ENCODE measurements around the gene CYS1.

CYS1 gene, protein sequence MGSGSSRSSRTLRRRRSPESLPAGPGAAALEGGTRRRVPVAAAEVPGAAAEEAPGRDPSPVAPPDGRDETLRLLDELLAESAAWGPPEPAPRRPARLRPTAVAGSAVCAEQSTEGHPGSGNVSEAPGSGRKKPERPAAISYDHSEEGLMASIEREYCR

GRCh38 chr2:10079870-10080535 lies at the start of gene CYS1:
Gene CYS1 (minus strand): TSS chr2:10080411. CDS start chr2:10080223, 188 bp downstream.
- DNase-seq (ENCODE audit: low read depth, low spot score) = no peak
- peak within 1 kb of the TSS; percentile 35 for H3K4me3 ChIP-seq (ENCODE audit: low read depth, low read length)
- in situ Hi-C loops (cut with HindIII; ENCODE audit: low sequenced_read_pairs) = no loop called here
- TF ChIP-seq, protein P1, sequence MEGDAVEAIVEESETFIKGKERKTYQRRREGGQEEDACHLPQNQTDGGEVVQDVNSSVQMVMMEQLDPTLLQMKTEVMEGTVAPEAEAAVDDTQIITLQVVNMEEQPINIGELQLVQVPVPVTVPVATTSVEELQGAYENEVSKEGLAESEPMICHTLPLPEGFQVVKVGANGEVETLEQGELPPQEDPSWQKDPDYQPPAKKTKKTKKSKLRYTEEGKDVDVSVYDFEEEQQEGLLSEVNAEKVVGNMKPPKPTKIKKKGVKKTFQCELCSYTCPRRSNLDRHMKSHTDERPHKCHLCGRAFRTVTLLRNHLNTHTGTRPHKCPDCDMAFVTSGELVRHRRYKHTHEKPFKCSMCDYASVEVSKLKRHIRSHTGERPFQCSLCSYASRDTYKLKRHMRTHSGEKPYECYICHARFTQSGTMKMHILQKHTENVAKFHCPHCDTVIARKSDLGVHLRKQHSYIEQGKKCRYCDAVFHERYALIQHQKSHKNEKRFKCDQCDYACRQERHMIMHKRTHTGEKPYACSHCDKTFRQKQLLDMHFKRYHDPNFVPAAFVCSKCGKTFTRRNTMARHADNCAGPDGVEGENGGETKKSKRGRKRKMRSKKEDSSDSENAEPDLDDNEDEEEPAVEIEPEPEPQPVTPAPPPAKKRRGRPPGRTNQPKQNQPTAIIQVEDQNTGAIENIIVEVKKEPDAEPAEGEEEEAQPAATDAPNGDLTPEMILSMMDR (IDR thresholded peaks at IDR 0.05; ENCODE audit: low read depth, low read length) = peak; percentile 23

DNA sequence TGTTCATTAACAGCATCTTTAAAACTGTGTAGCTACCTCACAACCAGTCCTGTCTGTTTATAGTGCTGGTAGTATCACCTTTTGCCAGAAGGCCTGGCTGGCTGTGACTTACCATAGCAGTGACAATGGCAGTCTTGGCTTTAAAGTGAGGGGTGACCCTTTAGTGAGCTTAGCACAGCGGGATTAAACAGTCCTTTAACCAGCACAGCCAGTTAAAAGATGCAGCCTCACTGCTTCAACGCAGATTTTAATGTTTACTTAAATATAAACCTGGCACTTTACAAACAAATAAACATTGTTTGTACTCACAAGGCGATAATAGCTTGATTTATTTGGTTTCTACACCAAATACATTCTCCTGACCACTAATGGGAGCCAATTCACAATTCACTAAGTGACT lies 49.3 kb upstream of the CYS1 start:
- no peak overlapping the region for H3K4me3 ChIP-seq (ENCODE audit: low read depth, low read length)
- no peak for DNase-seq (ENCODE audit: low read depth, low spot score)
- in situ Hi-C loops (cut with HindIII; ENCODE audit: low sequenced_read_pairs) = no loop called here
- TF ChIP-seq, protein P1 (IDR thresholded peaks at IDR 0.05; ENCODE audit: low read depth, low read length) = no peak

GRCh38 chr2:10128420-10128819 lies 48.2 kb upstream of the CYS1 start:
- TF ChIP-seq, protein P1 (IDR thresholded peaks at IDR 0.05; ENCODE audit: low read depth, low read length) = no peak
- no peak for DNase-seq (ENCODE audit: low read depth, low spot score)
- no peak overlapping the region for H3K4me3 ChIP-seq (ENCODE audit: low read depth, low read length)
- in situ Hi-C loops (cut with HindIII; ENCODE audit: low sequenced_read_pairs) = no loop called here

DNA sequence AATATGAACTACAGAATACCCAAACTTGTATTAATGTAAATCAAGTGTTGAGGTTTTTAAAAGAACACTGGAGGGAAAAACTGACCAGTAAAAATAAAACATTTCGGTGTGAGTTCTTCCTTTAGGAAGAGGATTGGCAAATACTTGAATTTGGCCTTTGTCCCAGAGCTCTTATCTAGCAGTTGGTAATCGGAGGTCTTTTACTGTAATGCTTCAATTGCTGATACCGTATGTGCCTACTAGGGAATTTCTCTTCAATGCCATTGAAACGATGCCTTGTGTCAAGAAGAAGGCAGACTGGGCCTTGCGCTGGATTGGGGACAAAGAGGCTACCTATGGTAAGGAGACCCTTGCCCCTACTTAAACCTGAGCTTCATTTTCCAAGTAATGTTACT lies 46.4 kb upstream of the CYS1 start:
- H3K4me3 ChIP-seq (ENCODE audit: low read depth, low read length) = no peak overlapping the region
- in situ Hi-C loops (cut with HindIII; ENCODE audit: low sequenced_read_pairs) = no loop called here
- TF ChIP-seq, protein P1 (IDR thresholded peaks at IDR 0.05; ENCODE audit: low read depth, low read length) = no peak
- DNase-seq (ENCODE audit: low read depth, low spot score) = no peak

GRCh38 chr2:10125842-10126631 lies 45.8 kb upstream of the CYS1 start:
- in situ Hi-C loops (cut with HindIII; ENCODE audit: low sequenced_read_pairs) = no loop called here
- DNase-seq (ENCODE audit: low read depth, low spot score) = no peak
- H3K4me3 ChIP-seq (ENCODE audit: low read depth, low read length) = no peak overlapping the region
- TF ChIP-seq, protein P1 (IDR thresholded peaks at IDR 0.05; ENCODE audit: low read depth, low read length) = no peak

- peak; percentile 78 for DNase-seq (ENCODE audit: low read depth, low spot score)
- in situ Hi-C loops (cut with HindIII; ENCODE audit: low sequenced_read_pairs) = no loop called here
- TF ChIP-seq, protein P1 (IDR thresholded peaks at IDR 0.05; ENCODE audit: low read depth, low read length) = peak; percentile 57
- H3K4me3 ChIP-seq (ENCODE audit: low read depth, low read length) = no peak overlapping the region
Observed at GRCh38 chr2:10124538-10125045, 44.4 kb upstream of the CYS1 start.
